Endothelial cell of umbilical vein (primary cell): ENCODE data around the gene ECEL1. TPM values are rescaled to one million over a fixed set of nuclear protein-coding genes. Genes with fewer than 3 reads are reported as not detected.

ENCODE experiments used
- BruUV-seq: library from RNA; stranded (reverse); fragments of 400-500 nt; replicated peaks from 2 replicates; lab custom pipeline; 2021; lab: Mats Ljungman, UMichigan
- CTCF ChIA-PET: fragments of 300-600, 350-600 bp; sonication (Branson Sonifier 250); formaldehyde crosslinking; loops from one replicate; lab custom pipeline; 2021; ENCODE audit warnings: antibody characterized with exemption, inconsistent platforms; lab: Charles Lee
- POLR2A ChIA-PET: fragments of 300-600, 350-600 bp; sonication (Branson Sonifier 250); formaldehyde crosslinking; loops from one replicate; lab custom pipeline; 2021; ENCODE audit warnings: antibody characterized with exemption, inconsistent platforms; lab: Charles Lee
- DNase-seq: peaks from one replicate; pipeline ENCODE4 v3.0.0-alpha.2; 2011; ENCODE audit warnings: low read depth, low spot score
- FAIRE-seq: peaks from 2 replicates; lab custom pipeline; 2011; peaks lifted over from hg19 to GRCh38; lab: Jason Lieb, UNC
- H2AFZ ChIP-seq: 2 replicates; pipeline ENCODE4 v1.6.0; 2012; ENCODE audit warnings: low read depth, low read length, control low read depth, inconsistent platforms
- H3K27ac ChIP-seq: 2 replicates; pipeline ENCODE4 v1.5.1; 2011; ENCODE audit warnings: low read depth, mild to moderate bottlenecking, control low read depth, low read length, moderate library complexity; ENCODE audit not compliant: insufficient read depth
- H3K27me3 ChIP-seq, 2 experiments: 2 replicates each; pipeline versions ENCODE4 v1.6.0 to v1.6.1; 2011; ENCODE audit warnings: low read length in 2 of 2, mixed read lengths in 1 of 2; ENCODE audit not compliant: control insufficient read depth in 2 of 2, insufficient read depth in 2 of 2
- H3K36me3 ChIP-seq, 2 experiments: 2 replicates in 1 of 2; 3 replicates in 1 of 2; pipeline ENCODE4 v1.5.1; 2011; ENCODE audit warnings: low read length in 2 of 2, mild to moderate bottlenecking in 1 of 2, moderate library complexity in 1 of 2; ENCODE audit not compliant: control insufficient read depth in 2 of 2, insufficient read depth in 2 of 2; ENCODE audit errors: extremely low read depth in 1 of 2
- H3K4me1 ChIP-seq: 3 replicates; pipeline ENCODE4 v1.5.1; 2011; ENCODE audit warnings: mild to moderate bottlenecking, low read length; ENCODE audit not compliant: control insufficient read depth, insufficient read depth; ENCODE audit errors: extremely low read depth
- H3K4me2 ChIP-seq: 2 replicates; pipeline ENCODE4 v1.6.1; 2011; ENCODE audit warnings: low read length, control low read depth, mixed read lengths; ENCODE audit not compliant: insufficient read depth
- H3K4me3 ChIP-seq, 3 experiments: fragments of 200-600 bp in 1 of 3; sonication (generic), shearing (Covaris generic) in 1 of 3; replicated peaks in 1 of 3; 2 replicates each; pipeline ENCODE4 v1.5.1; 2011 to 2016; ENCODE audit warnings: control low read depth in 3 of 3, low read length in 3 of 3, mild to moderate bottlenecking in 2 of 3, inconsistent platforms in 1 of 3, low read depth in 1 of 3, moderate library complexity in 1 of 3; ENCODE audit not compliant: insufficient read depth in 1 of 3
- H3K79me2 ChIP-seq: 2 replicates; pipeline ENCODE4 v1.6.0; 2012; ENCODE audit warnings: low read length, inconsistent platforms; ENCODE audit not compliant: control insufficient read depth, insufficient read depth
- H3K9ac ChIP-seq: replicated peaks from 2 replicates; pipeline ENCODE3; 2011; ENCODE audit warnings: low read length, control low read depth; ENCODE audit not compliant: insufficient read depth; ENCODE audit errors: extremely low read depth
- H3K9me1 ChIP-seq: replicated peaks from 3 replicates; pipeline ENCODE4 v1.6.0; 2011; ENCODE audit warnings: mild to moderate bottlenecking, low read length; ENCODE audit not compliant: control insufficient read depth, insufficient read depth; ENCODE audit errors: extremely low read depth
- H3K9me3 ChIP-seq: replicated peaks from 2 replicates; pipeline ENCODE4 v1.5.1; 2012; ENCODE audit warnings: low read length, inconsistent platforms; ENCODE audit not compliant: control insufficient read depth, insufficient read depth
- H4K20me1 ChIP-seq: replicated peaks from 2 replicates; pipeline ENCODE3; 2011; ENCODE audit warnings: mild to moderate bottlenecking, low read length; ENCODE audit not compliant: control insufficient read depth, insufficient read depth; ENCODE audit errors: extremely low read depth
- CTCF ChIP-seq, 2 donors: IDR thresholded peaks; 1 replicate in 1 of 2; 2 replicates in 1 of 2; pipeline ENCODE4 v1.5.1; 2011; ENCODE audit warnings: low read length in 2 of 2, mild to moderate bottlenecking in 2 of 2, moderate library complexity in 2 of 2, control low read depth in 1 of 2, inconsistent platforms in 1 of 2, low read depth in 1 of 2; ENCODE audit not compliant: insufficient read depth in 1 of 2; ENCODE audit errors: extremely low read depth in 1 of 2
- EZH2 ChIP-seq: IDR thresholded peaks from 2 replicates; pipeline ENCODE4 v1.6.1; 2012; ENCODE audit warnings: borderline replicate concordance, low read depth, mild to moderate bottlenecking, moderate library complexity, low read length, inconsistent platforms; ENCODE audit not compliant: severe bottlenecking
- FOS ChIP-seq: IDR thresholded peaks from 2 replicates; pipeline ENCODE4 v1.6.1; 2011; ENCODE audit warnings: mild to moderate bottlenecking, low read length, moderate library complexity, borderline replicate concordance; ENCODE audit not compliant: insufficient read depth
- GATA2 ChIP-seq: IDR thresholded peaks from 2 replicates; pipeline ENCODE4 v1.7.0; 2011; ENCODE audit warnings: low read depth, mild to moderate bottlenecking, moderate library complexity, mixed read lengths, low read length; ENCODE audit not compliant: insufficient read length, insufficient read depth
- JUN ChIP-seq: IDR thresholded peaks from 2 replicates; pipeline ENCODE4 v1.6.1; 2011; ENCODE audit warnings: borderline replicate concordance, low read depth; ENCODE audit not compliant: insufficient read length, insufficient read depth
- MAX ChIP-seq: IDR thresholded peaks from 2 replicates; pipeline ENCODE4 v1.6.1; 2011; ENCODE audit not compliant: insufficient read depth, insufficient read length
- MYC ChIP-seq: IDR thresholded peaks from one replicate; pipeline ENCODE4 v1.6.1; 2011; ENCODE audit warnings: mild to moderate bottlenecking, low read depth, low read length
- POLR2A ChIP-seq: IDR thresholded peaks from 2 replicates; pipeline ENCODE4 v1.6.1; 2012; ENCODE audit warnings: low read depth, mild to moderate bottlenecking, control low read depth, low read length
- POLR2AphosphoS5 ChIP-seq: IDR thresholded peaks from 2 replicates; pipeline ENCODE4 v1.6.1; 2012; ENCODE audit warnings: low read depth, mild to moderate bottlenecking, control low read depth, low read length, moderate library complexity; ENCODE audit not compliant: insufficient read depth
- dilution Hi-C: fragments of 300-500 bp; cut with MboI; formaldehyde crosslinking; loops from one replicate; pipeline ENCODE4 v1.15.0; 2019; ENCODE audit warnings: low sequenced_read_pairs; ENCODE audit not compliant: extremely low pct_ligation_motif_present
- intact Hi-C: fragments of 100-400 bp; cut with micrococcal nuclease; formaldehyde crosslinking; loops from one replicate; pipeline ENCODE4 v1.10.0; 2022
- polyA plus RNA-seq, 4 experiments: library from polyadenylated mRNA; depleted of rRNA in 3 of 4; stranded (reverse) in 3 of 4; unstranded in 1 of 4; fragments of >200 nt; gene quantifications; 2 replicates each; pipeline versions ENCODE4 v1.2.1 to v1.2.3, GENCODE V29; 2011 to 2012; ENCODE audit warnings: missing spikeins in 1 of 4
- total RNA-seq: library from RNA; stranded (reverse); gene quantifications from 2 replicates; pipeline ENCODE4 v1.2.3, GENCODE V29; 2021

Gene ECEL1
- total and polyA plus RNA-seq, 2 donors (not counting 3 experiments of a cell fraction or from before 2014, with no cell fraction given) = not detected

GRCh38 chr2:232483923-232484627 is 3.6 kb downstream of the ECEL1 start:
- TF ChIP-seq POLR2A (no peak), EZH2 (no peak), MAX (no peak), JUN (no peak), MYC (no peak), POLR2AphosphoS5 (no peak), GATA2 (no peak), CTCF (IDR thresholded peaks at IDR 0.05; ENCODE audit: extremely low read depth in 1 of 2, insufficient read depth in 1 of 2, low read depth in 1 of 2, low read length in 2 of 2) (no peak), FOS (no peak)
- Histone ChIP-seq H3K79me2 (no peaks in the 10 kb centered on the region), H3K27ac (no peak overlapping the region), H3K4me2 (no peak overlapping the region), H3K9me3 (no peaks in the 10 kb centered on the region), H3K27me3 (peaks cover 32 to 47% of the 10 kb centered on the region in 2 experiments), H2AFZ (no peak overlapping the region), H4K20me1 (no peaks in the 10 kb centered on the region), H3K36me3 (no peaks in the 10 kb centered on the region), H3K4me3 (no peak overlapping the region), H3K9me1 (no peaks in the 10 kb centered on the region), H3K9ac (no peak overlapping the region), H3K4me1 (no peaks in the 10 kb centered on the region)
- intact Hi-C loops = no loop called here
- ChIA-PET POLR2A (no interaction called here), CTCF (no interaction called here)
- no TSS peak for BruUV-seq
- dilution Hi-C loops = no loop called here
- FAIRE-seq (no peak), DNase-seq (no peak)
